GM18861 (cell line): Measurements from ENCODE around the gene P2RY12.

Experiments
- ATAC-seq: cut with Tn5 transposase; IDR thresholded peaks from one replicate; pipeline ENCODE4 v1.9.1; 2021; ENCODE audit not compliant: unreplicated experiment

The P2RY12 gene

DNA sequence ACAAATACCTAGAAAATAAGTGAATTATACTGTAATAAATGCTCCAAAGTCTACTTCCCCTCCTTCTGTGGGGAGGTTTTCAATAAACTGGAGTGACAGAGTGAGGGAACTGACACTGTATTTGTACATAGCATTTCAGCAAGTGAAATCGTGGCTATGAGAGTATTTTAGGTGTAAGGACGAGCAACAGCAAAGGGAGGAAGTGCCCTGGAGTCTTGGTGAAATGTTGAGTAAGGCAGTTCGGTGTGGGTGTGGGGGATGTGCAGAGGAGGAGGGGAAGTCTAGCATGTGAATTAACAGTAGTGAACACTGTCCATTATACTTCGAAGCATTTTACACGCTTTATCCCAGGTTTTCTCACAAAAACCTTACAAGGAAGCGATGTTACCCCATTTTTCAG is 37.1 kb downstream of the P2RY12 start:
- ATAC-seq, result no peak

GRCh38 chr3:151346292-151346691 is 38.3 kb downstream of the P2RY12 start:
- ATAC-seq, result no peak

GRCh38 chr3:151345859-151346258 is 38.7 kb downstream of the P2RY12 start:
- ATAC-seq, result no peak

- ATAC-seq, result no peak
Observed at GRCh38 chr3:151331696-151332095, 52.9 kb downstream of the P2RY12 start.

GRCh38 chr3:151330899-151331298 is 53.7 kb downstream of the P2RY12 start:
- no peak for ATAC-seq

- ATAC-seq, result no peak
Observed at GRCh38 chr3:151330379-151330778, 54.2 kb downstream of the P2RY12 start.

GRCh38 chr3:151329363-151329762 is 55.2 kb downstream of the P2RY12 start, which contains the start of gene P2RY13:
Gene P2RY13, minus strand, starts transcription at chr3:151329549. Its CDS starts 21 bp downstream, at chr3:151329528.
- ATAC-seq, result no peak

DNA sequence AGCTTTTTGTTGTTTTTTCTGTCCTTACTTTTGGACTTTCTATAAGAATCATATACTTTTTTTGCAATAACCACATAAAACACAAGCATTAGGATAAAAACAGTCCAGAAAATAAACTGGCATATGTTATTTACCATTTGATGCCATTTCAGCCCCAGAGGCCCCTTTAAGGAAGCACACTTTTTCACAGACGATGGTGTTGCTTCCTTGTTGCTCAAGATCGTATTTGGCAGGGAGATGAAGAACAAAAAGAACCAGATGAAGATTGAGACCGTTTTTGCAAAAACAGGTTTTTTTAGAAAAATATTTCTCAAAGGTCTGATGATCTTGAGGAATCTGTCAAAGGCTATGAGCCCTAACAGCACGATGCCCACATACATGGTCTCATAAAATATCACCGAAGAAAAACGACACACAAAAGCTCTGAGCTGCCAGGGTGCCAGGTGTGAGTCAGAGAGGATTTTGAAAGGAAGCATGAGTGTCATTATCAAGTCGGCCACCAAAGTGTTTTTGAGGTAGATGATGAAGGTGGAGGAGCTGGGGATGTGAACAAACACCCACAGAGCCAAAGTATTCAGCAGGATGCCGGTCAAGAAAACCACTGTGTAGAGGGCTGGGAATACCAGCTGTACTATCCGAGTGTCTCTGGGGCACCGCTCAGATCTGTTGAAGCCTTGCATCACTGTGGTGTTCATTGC is 56.1 kb downstream of the P2RY12 start:
- no peak for ATAC-seq

GRCh38 chr3:151327571-151328198 is 56.9 kb downstream of the P2RY12 start:
- no peak for ATAC-seq

DNA sequence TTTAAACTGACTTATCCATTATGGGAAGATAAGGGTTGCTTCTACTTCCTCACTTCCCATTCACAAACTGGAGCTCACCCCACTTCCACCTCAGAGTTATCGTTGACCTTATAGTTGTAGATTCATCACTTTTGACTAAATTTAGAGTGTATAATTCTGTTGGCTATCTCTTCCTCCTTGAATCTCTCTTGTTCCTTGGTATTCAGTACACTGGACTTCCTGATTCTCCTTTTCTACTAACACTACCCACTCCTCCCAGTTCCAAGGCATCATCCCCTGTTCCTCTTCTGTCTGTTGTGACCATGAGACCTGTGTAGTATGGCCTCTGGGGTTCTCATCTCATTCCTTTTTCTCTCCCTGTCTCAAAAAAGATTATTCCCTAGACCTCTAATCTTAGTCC is 62.0 kb downstream of the P2RY12 start:
- ATAC-seq, result no peak

- no peak for ATAC-seq
Observed at GRCh38 chr3:151321526-151321925, 63.0 kb downstream of the P2RY12 start.

- ATAC-seq, result no peak
Observed at GRCh38 chr3:151320131-151320530, 64.4 kb downstream of the P2RY12 start.

DNA sequence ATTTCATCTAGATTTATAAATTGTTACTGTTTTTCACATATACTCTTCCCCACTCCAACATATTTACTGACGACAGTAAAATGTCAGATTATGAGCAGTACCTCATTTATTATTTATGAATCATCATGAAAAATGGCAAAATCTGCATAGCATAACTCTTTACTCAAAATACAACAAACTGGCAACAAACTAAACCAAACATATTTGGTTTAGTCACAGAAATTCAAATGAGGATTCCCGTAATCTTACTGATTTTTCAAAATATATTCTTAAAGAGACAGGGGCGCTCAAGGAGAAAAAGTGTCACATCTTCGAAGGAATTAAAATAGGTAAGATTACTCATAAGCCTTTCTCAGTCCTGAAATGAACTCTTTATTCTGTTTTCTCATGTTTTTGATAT is 64.9 kb downstream of the P2RY12 start:
- ATAC-seq, result no peak

GRCh38 chr3:151318991-151319390 is 65.6 kb downstream of the P2RY12 start:
- ATAC-seq, result no peak

DNA sequence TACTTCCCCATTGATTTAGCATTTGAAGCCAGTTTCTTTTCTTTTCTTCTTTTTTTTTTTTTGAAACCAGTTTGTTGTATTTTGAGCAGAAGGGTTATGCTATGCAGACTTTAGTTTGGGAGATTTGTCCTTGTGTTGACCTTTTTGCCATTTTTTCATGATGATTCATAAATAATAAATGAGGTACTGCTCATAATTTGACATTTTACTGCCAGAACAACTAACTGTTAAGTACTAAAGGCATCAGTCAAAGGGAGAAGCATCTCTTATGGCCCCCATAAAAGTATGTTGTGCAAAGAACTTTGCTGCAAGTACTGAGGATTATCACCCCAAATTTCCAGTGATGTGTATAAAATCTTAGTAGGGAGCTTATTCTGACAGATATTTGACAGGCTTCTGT is 66.2 kb downstream of the P2RY12 start:
- no peak for ATAC-seq

DNA sequence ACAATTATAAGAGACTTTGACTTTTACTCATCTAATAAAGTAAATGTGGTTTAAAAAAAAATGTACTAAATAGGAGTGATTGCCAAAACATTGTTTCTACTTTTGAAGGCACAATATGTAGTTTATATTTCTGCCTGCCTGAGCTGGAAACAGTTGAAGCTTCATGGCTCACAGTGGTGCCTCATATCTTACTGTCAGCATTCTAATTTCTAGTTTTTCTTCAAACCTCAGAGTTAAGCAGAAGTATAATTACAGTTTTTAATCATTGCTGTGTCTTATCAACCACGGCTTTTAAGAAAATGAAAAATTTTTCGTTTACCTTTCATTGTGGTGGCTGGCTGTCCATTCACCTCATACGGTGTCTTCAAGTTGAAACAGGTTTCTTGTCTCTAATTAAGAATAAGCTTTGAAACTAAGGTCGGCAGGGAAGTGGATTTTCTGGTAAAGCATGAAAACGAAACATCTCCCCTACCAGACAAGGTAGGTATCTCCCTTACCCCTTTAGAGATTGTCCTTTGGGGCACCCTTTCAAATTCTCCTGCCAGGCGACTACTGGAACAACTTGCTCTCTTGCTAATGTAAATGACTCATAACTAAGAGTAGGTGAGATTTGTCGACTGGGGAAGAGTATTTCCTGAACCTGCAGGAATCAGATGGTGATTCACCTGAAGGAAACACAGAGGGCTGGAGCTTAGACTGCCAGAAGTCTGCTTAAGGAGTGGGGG is 68.1 kb downstream of the P2RY12 start, which contains the start of gene GPR87:
Gene GPR87 (minus strand): TSS at position 554 of the 725 bp plus-strand sequence. CDS start 16,720 bp downstream, outside the sequence.
- peak; percentile 66 for ATAC-seq

DNA sequence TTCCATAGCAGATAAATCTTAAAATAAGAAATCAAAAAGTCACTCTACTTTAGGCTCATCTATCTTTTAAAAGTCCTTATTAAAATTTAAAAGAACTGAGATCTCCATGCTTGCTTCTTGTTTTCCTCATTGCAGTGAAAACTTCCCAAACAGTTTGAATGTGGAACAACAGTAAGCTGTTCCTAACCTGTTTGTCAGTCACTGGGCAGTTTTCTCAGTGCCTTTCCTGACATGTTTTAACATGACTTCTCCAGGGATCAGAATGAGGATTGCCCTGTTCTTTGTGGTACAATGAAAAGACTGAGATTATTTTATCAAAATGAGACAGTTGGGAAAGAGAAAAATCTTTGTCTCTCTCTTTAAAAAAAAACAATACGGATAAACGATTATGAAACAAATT is 68.7 kb downstream of the P2RY12 start:
- ATAC-seq, result no peak

DNA sequence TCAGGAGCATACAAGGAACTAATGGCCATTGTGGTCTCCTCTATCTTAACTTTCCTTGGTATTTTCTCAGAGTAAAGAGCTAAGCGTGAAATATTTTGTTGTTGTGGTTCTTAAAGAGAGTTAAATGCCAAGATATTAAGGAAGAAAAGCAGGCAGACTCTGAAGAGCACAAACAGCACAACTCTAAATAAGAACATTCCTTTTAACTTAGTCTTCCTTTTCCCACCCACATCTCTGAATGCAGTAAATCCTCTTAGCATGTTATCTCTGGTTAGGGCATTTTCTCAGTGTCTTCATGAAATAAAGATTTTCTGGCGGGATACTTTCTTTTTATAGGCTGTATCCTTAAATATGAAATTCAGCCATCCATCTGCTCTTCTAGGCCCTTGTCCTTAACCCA is 69.4 kb downstream of the P2RY12 start:
- ATAC-seq, result no peak

GRCh38 chr3:151314593-151314992 is 70.0 kb downstream of the P2RY12 start:
- ATAC-seq, result no peak

DNA sequence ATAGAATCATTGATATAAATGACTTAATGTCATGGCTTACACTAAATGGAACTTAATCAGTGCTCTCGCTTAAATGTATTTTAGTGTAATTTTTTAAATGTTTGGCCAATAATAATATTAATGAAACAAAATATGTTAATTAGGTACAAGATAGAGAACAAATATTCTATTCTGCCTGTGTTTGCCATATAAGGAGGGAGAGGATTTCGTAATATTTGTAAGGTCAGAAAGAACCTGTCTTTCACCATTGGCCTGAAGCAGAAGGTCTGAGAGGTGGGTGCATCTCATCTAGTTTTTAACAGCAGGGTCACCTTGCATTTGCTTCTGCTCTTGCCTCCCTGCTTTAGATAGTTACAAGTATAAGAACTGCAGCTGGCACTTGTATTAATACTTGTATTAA is 70.4 kb downstream of the P2RY12 start:
- no peak for ATAC-seq

DNA sequence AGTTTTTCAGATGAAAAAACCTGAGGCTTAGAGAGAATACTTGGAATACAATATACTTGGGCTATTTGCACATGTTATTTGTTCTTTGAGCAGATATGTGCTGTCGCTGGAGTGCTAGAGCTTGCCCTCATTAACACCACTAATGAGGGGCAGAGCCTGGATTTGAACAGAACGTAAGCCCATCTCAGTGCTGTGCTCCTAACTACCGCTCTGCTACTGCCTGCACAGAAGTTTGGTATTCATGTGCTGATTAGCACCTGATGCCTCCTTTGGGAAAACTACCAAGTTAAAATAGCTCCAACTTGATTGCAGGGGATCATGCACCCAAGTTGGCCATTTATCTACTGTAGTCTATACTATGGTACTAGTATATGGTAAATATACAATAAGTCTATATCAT is 71.6 kb downstream of the P2RY12 start:
- ATAC-seq, result no peak

DNA sequence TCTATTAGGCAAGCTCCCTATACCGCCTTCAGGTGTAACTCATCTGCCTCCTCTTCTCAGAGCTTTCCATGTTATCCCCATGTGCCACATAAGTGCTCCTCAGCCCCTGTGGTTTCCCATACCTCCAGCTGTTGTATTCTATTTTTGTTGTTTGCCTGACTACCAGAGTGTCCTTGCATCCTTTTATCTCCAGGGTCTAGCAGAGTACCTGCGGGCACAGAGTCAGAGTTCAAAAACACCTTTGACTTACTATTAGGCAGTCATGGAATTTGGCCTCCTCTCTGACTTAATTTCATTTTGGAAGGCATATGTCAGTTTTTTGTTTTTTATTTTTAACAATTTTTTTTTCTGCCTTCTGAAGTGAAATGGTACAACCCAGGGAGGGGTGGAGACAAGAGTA is 75.0 kb downstream of the P2RY12 start:
- no peak for ATAC-seq
